Bronchus fibroblast of lung (primary cell): ENCODE results near the gene RPA4. TPM values are rescaled to one million over a fixed set of nuclear protein-coding genes. Genes with fewer than 3 reads are reported as not detected.

Source experiments
- total RNA-seq: library from RNA; depleted of rRNA; stranded (reverse); fragments of >200 nt; gene quantifications from 2 replicates; pipeline ENCODE4 v1.2.3, GENCODE V29; 2015

Gene RPA4, protein sequence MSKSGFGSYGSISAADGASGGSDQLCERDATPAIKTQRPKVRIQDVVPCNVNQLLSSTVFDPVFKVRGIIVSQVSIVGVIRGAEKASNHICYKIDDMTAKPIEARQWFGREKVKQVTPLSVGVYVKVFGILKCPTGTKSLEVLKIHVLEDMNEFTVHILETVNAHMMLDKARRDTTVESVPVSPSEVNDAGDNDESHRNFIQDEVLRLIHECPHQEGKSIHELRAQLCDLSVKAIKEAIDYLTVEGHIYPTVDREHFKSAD
- under 0.01 and 0.17 TPM in 2 replicates for total RNA-seq

GRCh38 chrX:96883608-96884007 is at the start of gene RPA4:
Gene RPA4 (plus strand): TSS chrX:96883908. CDS start chrX:96884311, 403 bp downstream.

Other genes starting within 250 kb of the RPA4 start
- gene DIAPH2, start 199.1 kb upstream of the RPA4 start, total RNA-seq = 10.3 and 12.1 TPM in 2 replicates